H1 (cell line): ENCODE data around the gene APC2. TPM values are rescaled to one million over a fixed set of nuclear protein-coding genes. Genes with fewer than 3 reads are reported as not detected.

ENCODE experiments used
- CTCF ChIA-PET: fragments of 300-600 bp; sonication (Branson Sonifier 250); formaldehyde crosslinking; loops from one replicate; lab custom pipeline; 2021; ENCODE audit not compliant: partially characterized antibody; lab: Charles Lee
- POLR2A ChIA-PET: fragments of 300-600 bp; sonication (Branson Sonifier 250); formaldehyde crosslinking; loops from one replicate; lab custom pipeline; 2021; ENCODE audit warnings: inconsistent platforms; ENCODE audit not compliant: partially characterized antibody; lab: Charles Lee
- DNase-seq, 2 experiments: peaks; one replicate each; pipeline versions ENCODE4 v3.0.0 to v3.0.0-alpha.2; 2010 to 2022; ENCODE audit warnings: low spot score in 2 of 2, low read depth in 1 of 2, mixed read lengths in 1 of 2
- FAIRE-seq: peaks from 2 replicates; lab custom pipeline; 2011; peaks lifted over from hg19 to GRCh38; lab: Jason Lieb, UNC
- H2AFZ ChIP-seq: 2 replicates; pipeline ENCODE4 v1.8.1; 2012; ENCODE audit warnings: low read length, inconsistent platforms
- H2AK5ac ChIP-seq: 2 replicates; pipeline ENCODE4 v1.6.1; 2013; ENCODE audit warnings: low read depth, low read length
- H2BK120ac ChIP-seq: replicated peaks from 2 replicates; pipeline ENCODE3; 2013; ENCODE audit warnings: low read depth, low read length, inconsistent platforms
- H2BK12ac ChIP-seq: 2 replicates; pipeline ENCODE4 v1.6.1; 2013; ENCODE audit warnings: low read depth, low read length
- H2BK15ac ChIP-seq: 2 replicates; pipeline ENCODE4 v1.6.1; 2013; ENCODE audit warnings: low read length
- H2BK20ac ChIP-seq: 2 replicates; pipeline ENCODE4 v1.6.1; 2013; ENCODE audit warnings: low read length
- H2BK5ac ChIP-seq: 2 replicates; pipeline ENCODE4 v1.6.1; 2013; ENCODE audit warnings: low read depth, low read length
- H3K14ac ChIP-seq: 2 replicates; pipeline ENCODE4 v1.6.1; 2013; ENCODE audit warnings: inconsistent platforms; ENCODE audit not compliant: insufficient read length
- H3K18ac ChIP-seq: 2 replicates; pipeline ENCODE4 v1.6.1; 2013; ENCODE audit warnings: low read length; ENCODE audit errors: extremely low read depth
- H3K23ac ChIP-seq: 2 replicates; pipeline ENCODE4 v1.6.1; 2013; ENCODE audit warnings: inconsistent platforms; ENCODE audit not compliant: insufficient read length
- H3K23me2 ChIP-seq: 2 replicates; pipeline ENCODE4 v1.6.1; 2013; ENCODE audit warnings: low read depth, low read length
- H3K27ac ChIP-seq: 2 replicates; pipeline ENCODE4 v1.6.1; 2011; ENCODE audit warnings: low read depth, low read length, inconsistent platforms
- H3K27me3 ChIP-seq, 4 experiments: replicated peaks in 1 of 4; 1 replicate in 1 of 4; 2 replicates in 3 of 4; pipeline versions ENCODE4 v1.6.1 to v1.8.1; 2011 to 2013; ENCODE audit warnings: low read length in 3 of 4, mild to moderate bottlenecking in 3 of 4, inconsistent platforms in 2 of 4, mixed read lengths in 2 of 4, moderate library complexity in 1 of 4; ENCODE audit not compliant: control insufficient read depth in 3 of 4, insufficient read depth in 3 of 4; ENCODE audit errors: extremely low read depth in 1 of 4
- H3K36me3 ChIP-seq, 4 experiments: 2 replicates each; pipeline versions ENCODE4 v1.6.1 to v1.8.1; 2011 to 2013; ENCODE audit warnings: mild to moderate bottlenecking in 4 of 4, low read length in 3 of 4, moderate library complexity in 2 of 4, control low read depth in 1 of 4, inconsistent platforms in 1 of 4; ENCODE audit not compliant: insufficient read depth in 4 of 4, control insufficient read depth in 2 of 4
- H3K4ac ChIP-seq: replicated peaks from 2 replicates; pipeline ENCODE3; 2013; ENCODE audit warnings: low read length, low read depth, mixed read lengths, inconsistent platforms; ENCODE audit not compliant: insufficient read length
- H3K4me1 ChIP-seq, 4 experiments: replicated peaks in 1 of 4; 1 replicate in 1 of 4; 2 replicates in 3 of 4; pipeline versions ENCODE4 v1.6.1 to v1.8.1; 2011 to 2013; ENCODE audit warnings: low read length in 3 of 4, inconsistent platforms in 2 of 4, mixed read lengths in 1 of 4; ENCODE audit not compliant: insufficient read depth in 4 of 4, control insufficient read depth in 3 of 4
- H3K4me2 ChIP-seq, 2 experiments: 2 replicates each; pipeline versions ENCODE4 v1.6.1 to v1.8.1; 2011 to 2013; ENCODE audit warnings: low read depth in 2 of 2, low read length in 2 of 2, control low read depth in 1 of 2, inconsistent platforms in 1 of 2, mild to moderate bottlenecking in 1 of 2; ENCODE audit not compliant: insufficient read depth in 1 of 2
- H3K4me3 ChIP-seq, 4 experiments: fragments of 200-600, 300-600 bp in 1 of 4; sonication (generic), shearing (Covaris generic), sonication (Bioruptor Twin) in 1 of 4; 2 replicates each; pipeline versions ENCODE4 v1.5.1 to v1.8.1; 2011 to 2016; ENCODE audit warnings: low read length in 4 of 4, low read depth in 3 of 4, control low read depth in 2 of 4, inconsistent platforms in 2 of 4, mild to moderate bottlenecking in 2 of 4, mixed read lengths in 1 of 4, moderate library complexity in 1 of 4; ENCODE audit not compliant: insufficient read depth in 2 of 4; ENCODE audit errors: extremely low read depth in 1 of 4
- H3K56ac ChIP-seq: replicated peaks from 2 replicates; pipeline ENCODE3; 2013; ENCODE audit warnings: low read depth, mild to moderate bottlenecking, mixed read lengths, low read length, inconsistent platforms; ENCODE audit not compliant: insufficient read length
- H3K79me1 ChIP-seq: 2 replicates; pipeline ENCODE4 v1.6.1; 2013; ENCODE audit warnings: low read depth, low read length, control low read depth
- H3K79me2 ChIP-seq, 2 experiments: 2 replicates each; pipeline versions ENCODE4 v1.6.1 to v1.8.1; 2012 to 2013; ENCODE audit warnings: low read length in 2 of 2, mild to moderate bottlenecking in 2 of 2, inconsistent platforms in 1 of 2; ENCODE audit not compliant: insufficient read depth in 2 of 2, control insufficient read depth in 1 of 2
- H3K9ac ChIP-seq, 4 experiments: replicated peaks in 1 of 4; 1 replicate in 1 of 4; 2 replicates in 3 of 4; pipeline versions ENCODE4 v1.6.1 to v1.8.1; 2011 to 2013; ENCODE audit warnings: low read depth in 3 of 4, low read length in 3 of 4, control low read depth in 2 of 4, mild to moderate bottlenecking in 2 of 4, moderate library complexity in 2 of 4, inconsistent platforms in 1 of 4; ENCODE audit errors: extremely low read depth in 1 of 4
- H3K9me3 ChIP-seq, 2 experiments: 2 replicates each; pipeline versions ENCODE4 v1.6.1 to v1.8.1; 2012 to 2013; ENCODE audit warnings: mild to moderate bottlenecking in 2 of 2, moderate library complexity in 2 of 2, control low read depth in 1 of 2, inconsistent platforms in 1 of 2, low read depth in 1 of 2, low read length in 1 of 2, mixed read lengths in 1 of 2; ENCODE audit not compliant: insufficient read depth in 2 of 2
- H4K20me1 ChIP-seq, 2 experiments: replicated peaks in 1 of 2; 2 replicates each; pipeline versions ENCODE3 to v1.8.1; 2011 to 2013; ENCODE audit warnings: inconsistent platforms in 2 of 2, low read length in 2 of 2, mild to moderate bottlenecking in 1 of 2; ENCODE audit not compliant: insufficient read depth in 2 of 2, control insufficient read depth in 1 of 2
- H4K5ac ChIP-seq: 2 replicates; pipeline ENCODE4 v1.6.1; 2013; ENCODE audit warnings: low read length, low read depth, mixed read lengths, inconsistent platforms; ENCODE audit not compliant: insufficient read length
- H4K8ac ChIP-seq: 2 replicates; pipeline ENCODE4 v1.8.0; 2013; ENCODE audit warnings: mild to moderate bottlenecking, moderate library complexity, low read length, inconsistent platforms; ENCODE audit not compliant: insufficient read depth; ENCODE audit errors: extremely low read depth
- H4K91ac ChIP-seq: replicated peaks from 2 replicates; pipeline ENCODE3; 2013; ENCODE audit warnings: low read length, mixed read lengths, inconsistent platforms; ENCODE audit not compliant: insufficient read length
- BRCA1 ChIP-seq: IDR thresholded peaks from 2 replicates; pipeline ENCODE4 v1.6.1; 2012; ENCODE audit warnings: low read depth, low read length, improper control_type of control experiment
- MAX ChIP-seq: IDR thresholded peaks from 2 replicates; pipeline ENCODE4 v1.6.1; 2012; ENCODE audit warnings: inconsistent platforms
- WGBS, 2 experiments: shearing (Covaris generic) in 1 of 2; methylation state at CpG; one replicate each; pipeline versions ENCODE4 v1.1.6 to v1.1.7; 2013 to 2015; ENCODE audit warnings: low lambda C conversion rate in 2 of 2, mixed read lengths in 2 of 2, inconsistent platforms in 1 of 2, low coverage in 1 of 2, missing lambda C conversion rate in 1 of 2; ENCODE audit not compliant: insufficient replicate concordance in 2 of 2, insufficient coverage in 1 of 2, insufficient read length in 1 of 2; ENCODE audit errors: extremely low coverage in 1 of 2, missing lambda C conversion rate in 1 of 2; 5-methylcytosine and 5-hydroxymethylcytosine counted together
- polyA plus RNA-seq, 7 experiments: library from polyadenylated mRNA; depleted of rRNA in 3 of 7; stranded (reverse) in 5 of 7; unstranded in 2 of 7; fragments of >200 nt in 5 of 7; fragments of 200-250 nt in 2 of 7; gene quantifications; 1 replicate in 5 of 7; 2 replicates in 1 of 7; 4 replicates in 1 of 7; pipeline versions ENCODE4 v1.2.1 to v1.2.3, GENCODE V29; 2011 to 2013; ENCODE audit warnings: missing spikeins in 2 of 7, mixed read lengths in 2 of 7
- total RNA-seq: library from RNA; stranded (reverse); fragmentation: NEBNext Ultra II Directional; extraction: Animal tissue kit (Norgen Biotek cat#: 25700); gene quantifications from 2 replicates; pipeline ENCODE4 v1.2.1, GENCODE V29; 2021
- TF ChIP-seq, protein P1 (sequence below): IDR thresholded peaks from 2 replicates; pipeline ENCODE4 v1.6.1; 2011; ENCODE audit warnings: low read depth, mild to moderate bottlenecking, low read length; ENCODE audit not compliant: insufficient read depth

Gene APC2
- total and polyA plus RNA-seq, 2 of the 8 experiments (the other 6 are each of a cell fraction or from before 2014, with no cell fraction given), result 1.3 to 4.1 TPM

DNA sequence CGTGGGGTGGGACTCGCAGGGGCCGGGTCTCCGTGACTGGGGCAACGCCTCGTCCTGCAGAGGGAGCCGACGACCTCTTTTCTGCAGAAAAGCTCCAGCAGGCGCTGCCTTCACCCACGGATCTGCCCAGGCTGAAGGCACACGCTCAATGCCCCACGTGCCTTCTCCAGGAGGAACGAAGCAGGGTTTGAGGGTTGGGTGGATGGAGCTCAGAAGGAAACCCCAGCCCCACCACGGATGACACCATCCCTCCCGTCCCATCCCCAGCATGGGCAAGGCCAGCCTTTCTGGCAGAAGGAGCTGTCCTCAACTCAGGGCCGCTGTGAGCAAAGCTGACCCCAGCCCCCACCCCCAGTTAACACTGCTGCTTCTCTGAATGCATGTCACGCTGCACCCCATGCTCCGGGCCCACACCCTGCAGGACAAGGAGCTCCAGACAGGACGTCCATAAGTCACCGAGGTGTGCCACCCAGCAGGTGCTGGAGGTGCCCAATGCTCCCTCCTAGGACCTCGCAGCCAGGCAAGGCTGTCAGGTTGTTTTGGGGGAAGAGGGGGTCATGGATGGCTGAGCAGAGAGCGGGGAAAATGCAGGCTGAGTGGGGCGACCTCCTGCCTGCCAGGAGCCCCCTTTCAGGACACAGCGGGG, 21.7 kb downstream of the APC2 start:
- H3K27ac ChIP-seq, result no peak overlapping the region
- H3K9ac ChIP-seq, result no peak overlapping the region
- no peak overlapping the region for H2AK5ac ChIP-seq
- H4K20me1 ChIP-seq, result peaks cover 23 to 55% of the 10 kb centered on the region in 2 experiments
- no peak overlapping the region for H3K56ac ChIP-seq
- CTCF ChIA-PET, result interaction anchor here (0.7 to 1.9 kb wide), 10 partner anchors 8 to 188 kb away, joined by 3 to 10 read pairs (median 4); no protein-coding TSS in a partner anchor
- H2BK15ac ChIP-seq, result no peak overlapping the region
- POLR2A ChIA-PET, result interaction anchor here (0.8 to 2.5 kb wide), 13 partner anchors 14 to 202 kb away, joined by 3 to 11 read pairs (median 4); partner anchors contain the start of genes ADAMTSL5 and CIRBP
- no peak overlapping the region for H3K4ac ChIP-seq
- 0 out of 2 replicates have a peak overlapping the region, but pooled peaks have one; percentile 24 for H2BK5ac ChIP-seq
- no peak overlapping the region for H3K23ac ChIP-seq
- peak overlapping the region in 1 of 4 experiments; percentile 56; a peak in 2 of 8 replicates for H3K4me3 ChIP-seq
- H4K5ac ChIP-seq, result no peak overlapping the region
- no peak overlapping the region for H2AFZ ChIP-seq
- H3K79me1 ChIP-seq, result peaks cover 2% of the 10 kb centered on the region; the same call in 1 of the 2 replicates
- H3K4me2 ChIP-seq, result peak overlapping the region; percentile 86 to 91; a peak in 3 of 4 replicates
- no peak overlapping the region for H2BK20ac ChIP-seq
- H3K27me3 ChIP-seq, result peaks cover 47 to 67% (median 65%) of the 10 kb centered on the region in 4 experiments
- no peak overlapping the region for H4K91ac ChIP-seq
- no peak overlapping the region for H2BK12ac ChIP-seq
- FAIRE-seq (no peak), DNase-seq (no peak)
- no peaks in the 10 kb centered on the region for H3K79me2 ChIP-seq
- H4K8ac ChIP-seq, result no peak overlapping the region; the same call in none of the 2 replicates
- no peak overlapping the region for H2BK120ac ChIP-seq
- H3K14ac ChIP-seq, result no peak overlapping the region
- peaks cover 0 to 32% (median 0%) of the 10 kb centered on the region in 4 experiments; a peak in 2 of 8 replicates for H3K36me3 ChIP-seq
- WGBS, 2 experiments, result 38% methylated on average over 20 of the region's 24 CpGs; no CpG with 5 or more reads in 1 of the 2 experiments
- peaks cover 0 to 40% (median 19%) of the 10 kb centered on the region in 4 experiments; a peak in 5 of 7 replicates for H3K4me1 ChIP-seq
- peaks cover 10% of the 10 kb centered on the region; the same call in 1 of the 2 replicates for H3K23me2 ChIP-seq
- no peaks in the 10 kb centered on the region; a peak in 1 of 4 replicates for H3K9me3 ChIP-seq
- H3K18ac ChIP-seq, result no peak overlapping the region
- no peak for TF ChIP-seq BRCA1
- peak; percentile 27; the same call in 1 of the 2 replicates for TF ChIP-seq MAX
- TF ChIP-seq, protein P1, sequence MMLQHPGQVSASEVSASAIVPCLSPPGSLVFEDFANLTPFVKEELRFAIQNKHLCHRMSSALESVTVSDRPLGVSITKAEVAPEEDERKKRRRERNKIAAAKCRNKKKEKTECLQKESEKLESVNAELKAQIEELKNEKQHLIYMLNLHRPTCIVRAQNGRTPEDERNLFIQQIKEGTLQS, result no peak
